OCI-M1 (cell line): ENCODE results near the gene ZFP64.
A peak's percentile ranks its signal among the peaks of the same experiment; 100 is the strongest.
"Not testable (repeated sequence)": the region's sequence is repeated elsewhere in the genome, so short reads cannot be mapped to it uniquely, and the experiment has no call there.

Experiments used
- DNase-seq: peaks from one replicate; lab custom pipeline; 2025; lab: John Stamatoyannopoulos, UW

ZFP64 gene

DNA sequence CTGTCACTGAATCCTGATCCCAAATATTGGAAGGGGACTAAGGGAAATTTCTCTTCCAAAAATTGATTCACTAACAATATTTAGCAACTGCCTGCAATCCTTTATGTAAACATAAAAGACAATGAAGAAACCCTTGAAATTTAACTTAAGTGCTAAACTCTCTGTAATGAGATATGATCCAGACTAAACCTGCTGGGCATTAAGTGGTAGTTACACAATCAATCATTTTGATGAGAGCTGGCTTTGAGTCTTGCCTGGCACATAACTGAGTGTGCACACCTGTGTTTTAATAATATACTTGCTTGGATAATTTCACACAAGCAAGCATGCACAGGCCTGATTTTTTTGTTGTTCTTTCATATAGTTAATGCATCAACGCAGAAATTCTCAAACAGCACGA is 9.8 kb upstream of the ZFP64 start:
- DNase-seq = no peak

DNA sequence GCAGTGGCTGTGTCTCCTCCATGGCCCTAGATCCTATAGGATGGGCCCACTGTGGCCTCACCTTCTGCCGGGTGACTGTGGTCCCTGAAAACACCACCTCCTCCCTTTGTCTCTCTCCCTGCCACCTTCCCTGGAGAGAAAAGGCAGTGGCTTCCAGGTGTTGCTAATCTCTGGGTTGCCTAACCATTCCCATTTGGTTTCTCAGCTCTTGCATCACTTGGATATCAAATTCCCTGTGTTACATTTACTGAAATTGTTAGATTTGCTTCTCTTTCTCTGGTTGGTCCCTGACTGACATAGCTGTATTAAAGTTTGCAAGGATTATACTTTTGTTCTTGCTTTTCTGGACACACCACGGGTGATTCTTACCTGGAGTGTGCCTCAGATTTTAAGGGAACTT is 9.3 kb upstream of the ZFP64 start:
- DNase-seq = no peak

DNA sequence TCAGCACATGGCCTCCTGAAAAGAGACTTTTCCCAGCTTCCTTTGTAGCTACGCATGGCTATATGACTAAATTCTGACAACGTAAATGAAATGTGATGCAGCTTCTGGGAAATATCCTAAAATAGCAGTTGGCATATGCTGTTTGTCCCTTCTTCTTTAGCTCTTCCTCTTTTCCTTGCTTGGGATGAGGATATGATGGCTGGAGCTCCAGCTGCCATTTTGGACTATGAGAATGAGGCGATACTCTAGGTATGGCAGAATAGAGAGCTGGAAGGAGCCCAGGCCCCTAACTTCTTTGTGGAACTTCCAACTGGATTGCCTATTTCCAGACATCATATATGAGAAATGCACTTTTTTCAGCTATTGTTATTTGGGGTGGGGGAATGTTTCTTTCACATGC is 5.3 kb upstream of the ZFP64 start:
- no peak for DNase-seq

DNA sequence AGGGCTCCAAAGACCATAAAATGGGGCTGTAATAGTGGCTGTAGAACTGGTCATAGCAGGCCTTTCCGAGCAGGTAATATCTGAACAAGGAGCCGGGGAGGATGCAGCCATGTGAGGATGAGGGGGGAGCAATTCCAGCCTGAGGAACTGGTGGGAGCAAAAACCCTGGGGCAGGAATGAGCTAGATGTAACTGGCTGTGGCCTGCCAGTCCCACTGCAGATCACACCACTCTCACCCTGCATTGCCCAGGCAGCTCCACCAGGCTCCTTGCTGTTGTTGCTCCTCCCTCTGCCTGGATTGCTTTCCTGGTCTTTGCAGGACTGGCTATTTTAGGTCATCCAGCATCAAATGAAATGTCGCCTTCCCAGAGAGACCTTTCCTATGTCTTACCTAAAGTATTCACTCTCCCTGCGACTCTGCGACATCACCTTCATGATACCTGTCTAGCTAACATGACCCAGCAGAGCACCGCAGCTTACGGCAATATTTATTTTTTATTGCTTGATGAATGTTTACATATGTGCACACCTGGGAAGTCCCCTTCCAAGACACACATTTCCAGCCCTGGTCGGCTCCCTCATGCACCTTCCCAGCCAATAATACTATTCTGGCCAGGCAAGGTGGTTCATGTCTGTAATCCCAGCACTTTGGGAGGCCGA is 2.4 kb upstream of the ZFP64 start:
- no peak for DNase-seq

DNA sequence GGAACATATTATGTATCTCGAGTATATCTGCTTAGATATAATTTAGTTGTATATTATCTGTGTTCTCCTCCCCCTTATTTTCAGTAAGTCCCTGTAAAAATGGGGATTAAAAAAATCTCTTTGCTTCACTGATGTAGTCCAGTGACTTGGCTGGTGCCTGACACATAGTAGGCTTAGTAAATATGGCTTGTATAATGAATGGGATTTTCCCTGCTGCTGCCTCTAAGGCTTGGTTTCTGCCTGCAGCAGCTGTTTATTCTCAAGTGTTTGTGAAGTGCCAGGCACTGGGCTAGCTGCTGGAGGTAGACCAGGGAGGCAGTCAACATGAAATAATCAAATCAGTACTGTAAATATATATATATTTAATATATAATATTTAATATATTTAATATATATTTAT is 1.6 kb upstream of the ZFP64 start:
- no peak for DNase-seq

DNA sequence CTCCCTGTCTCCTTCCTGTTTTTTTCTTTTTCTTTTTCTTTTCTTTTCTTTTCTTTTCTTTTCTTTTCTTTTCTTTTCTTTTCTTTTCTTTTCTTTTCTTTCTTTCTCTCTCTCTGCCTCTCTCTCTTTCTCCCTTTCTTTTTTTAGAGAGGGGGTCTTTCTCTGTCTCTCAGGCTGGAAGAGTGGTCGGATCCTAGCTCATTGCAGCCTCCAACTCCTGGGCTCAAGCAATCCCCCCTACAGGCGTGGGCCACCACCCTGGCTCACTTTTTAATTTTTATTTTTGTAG is 1.1 kb upstream of the ZFP64 start:
- not testable (repeated sequence) for DNase-seq

DNA sequence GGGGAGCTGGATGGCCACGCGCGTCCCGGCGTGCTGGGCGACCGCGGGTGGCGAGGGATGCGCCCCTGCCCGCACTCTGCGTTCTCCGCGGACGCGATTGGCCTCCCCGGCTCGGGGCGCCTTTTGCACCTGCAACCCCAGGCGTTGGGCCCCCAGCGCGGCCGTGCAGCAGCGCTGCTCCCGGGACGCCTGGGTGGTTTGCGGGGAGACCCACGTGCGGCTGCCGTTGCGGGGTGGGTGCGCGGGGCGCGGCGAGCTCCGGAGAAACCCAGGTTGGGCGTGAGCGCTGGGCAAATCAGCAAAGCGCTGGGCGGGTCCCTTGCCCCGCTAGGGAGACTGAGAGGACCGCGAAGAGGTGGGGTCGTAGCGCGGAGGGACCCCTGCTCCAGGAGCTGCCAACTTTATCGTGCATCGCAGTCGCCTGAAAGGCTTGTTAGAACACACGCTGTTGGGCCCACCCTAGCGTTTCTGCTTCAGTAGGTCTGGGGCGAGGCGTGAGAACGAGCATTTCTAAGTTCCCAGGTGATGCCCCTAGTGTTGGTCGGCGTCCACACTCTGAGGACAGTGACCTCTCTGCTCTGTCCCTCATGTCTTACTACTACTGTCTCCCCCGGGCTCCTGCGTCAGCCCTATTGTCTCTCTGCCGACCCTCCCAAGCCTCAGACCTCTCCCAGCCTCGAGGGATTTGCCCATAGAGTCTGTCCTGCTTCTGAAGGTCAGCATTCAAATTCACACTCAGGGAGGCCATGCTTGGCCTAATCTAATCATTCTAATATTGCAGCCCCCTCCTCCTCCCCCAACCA is 538 bp upstream of the ZFP64 start:
- DNase-seq = peak; percentile 79

DNA sequence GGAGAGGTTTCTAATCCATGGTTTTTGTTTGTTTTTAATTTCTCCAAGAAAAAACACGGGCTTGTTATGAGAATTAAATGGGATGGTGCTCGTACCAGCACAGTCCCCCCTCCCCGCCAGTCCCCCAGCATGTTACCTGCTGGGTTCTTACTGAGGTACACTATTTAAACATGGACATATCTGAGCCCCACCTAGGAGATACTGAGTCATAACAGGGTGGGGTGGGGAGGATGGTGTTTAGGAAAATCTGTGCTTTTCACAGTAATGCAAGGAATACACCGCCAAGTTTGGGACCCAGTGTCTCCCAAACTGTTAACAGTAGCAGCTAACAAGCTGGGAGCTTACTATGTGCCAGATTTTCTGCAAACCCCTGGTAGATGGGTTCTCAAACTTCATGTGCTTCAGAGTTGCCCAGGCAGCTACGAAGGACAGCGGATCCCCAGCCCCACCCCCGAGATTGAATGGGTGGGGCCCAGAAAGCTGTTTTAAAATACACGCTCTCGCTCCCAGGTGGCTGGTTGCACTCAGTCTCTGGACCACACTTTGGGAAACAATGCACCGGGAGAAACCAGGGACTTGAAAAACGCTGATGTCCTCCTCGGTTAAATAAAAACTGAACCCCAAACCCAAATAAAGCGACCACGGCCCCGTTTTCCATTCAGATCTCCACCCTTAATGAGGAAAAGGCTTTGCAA is 995 bp downstream of the ZFP64 start:
- peak; percentile 37 for DNase-seq

DNA sequence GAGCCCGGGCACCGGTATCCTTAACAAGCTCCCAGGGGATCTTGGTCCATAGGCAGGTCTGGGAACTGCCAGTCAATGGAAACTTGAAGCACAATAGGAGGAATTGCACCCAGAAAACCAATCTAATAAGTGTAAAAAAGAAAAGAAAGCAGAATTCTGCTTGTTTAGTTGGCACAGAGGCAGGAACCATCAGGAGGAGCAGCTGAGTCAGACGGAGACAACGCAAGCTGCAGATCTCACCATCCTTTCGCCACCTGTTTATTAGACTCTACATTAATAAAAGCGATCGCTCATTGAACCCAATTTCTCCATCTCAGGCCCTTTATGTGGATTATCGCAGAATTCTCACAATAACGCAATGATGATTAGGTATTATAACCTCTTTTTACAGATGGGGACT is 9.8 kb downstream of the ZFP64 start:
- no peak for DNase-seq

DNA sequence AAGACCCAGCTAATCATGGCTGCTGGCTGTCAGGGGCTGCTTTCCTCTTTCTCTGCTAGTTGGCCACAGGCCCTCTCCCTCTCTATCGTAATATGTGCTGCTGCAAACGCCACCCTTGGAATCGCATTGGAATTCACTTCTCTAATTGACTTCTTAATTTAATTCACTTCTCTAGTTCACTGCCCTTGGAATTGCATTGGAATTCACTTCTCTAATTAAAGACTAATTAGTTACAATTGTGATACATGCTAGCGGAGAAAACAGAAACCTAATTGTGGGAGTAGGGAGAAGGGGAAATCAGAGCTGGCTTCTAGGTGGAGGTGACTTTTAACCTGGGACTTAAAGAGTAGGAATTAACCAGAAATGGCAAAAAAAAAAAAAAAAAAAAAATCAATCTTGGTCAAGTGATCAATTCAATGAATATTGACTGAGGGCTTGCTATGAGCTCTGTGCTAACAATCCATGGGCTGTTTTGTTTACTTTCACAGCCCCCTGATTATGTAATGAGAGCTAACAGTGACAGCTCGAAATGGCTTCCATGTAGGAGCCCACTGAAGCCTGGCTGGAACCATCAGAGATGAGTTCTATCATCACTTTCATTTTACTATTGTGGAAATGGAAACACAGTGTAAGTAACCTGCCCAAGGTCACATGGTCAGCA is 11.3 kb downstream of the ZFP64 start:
- DNase-seq = no peak

DNA sequence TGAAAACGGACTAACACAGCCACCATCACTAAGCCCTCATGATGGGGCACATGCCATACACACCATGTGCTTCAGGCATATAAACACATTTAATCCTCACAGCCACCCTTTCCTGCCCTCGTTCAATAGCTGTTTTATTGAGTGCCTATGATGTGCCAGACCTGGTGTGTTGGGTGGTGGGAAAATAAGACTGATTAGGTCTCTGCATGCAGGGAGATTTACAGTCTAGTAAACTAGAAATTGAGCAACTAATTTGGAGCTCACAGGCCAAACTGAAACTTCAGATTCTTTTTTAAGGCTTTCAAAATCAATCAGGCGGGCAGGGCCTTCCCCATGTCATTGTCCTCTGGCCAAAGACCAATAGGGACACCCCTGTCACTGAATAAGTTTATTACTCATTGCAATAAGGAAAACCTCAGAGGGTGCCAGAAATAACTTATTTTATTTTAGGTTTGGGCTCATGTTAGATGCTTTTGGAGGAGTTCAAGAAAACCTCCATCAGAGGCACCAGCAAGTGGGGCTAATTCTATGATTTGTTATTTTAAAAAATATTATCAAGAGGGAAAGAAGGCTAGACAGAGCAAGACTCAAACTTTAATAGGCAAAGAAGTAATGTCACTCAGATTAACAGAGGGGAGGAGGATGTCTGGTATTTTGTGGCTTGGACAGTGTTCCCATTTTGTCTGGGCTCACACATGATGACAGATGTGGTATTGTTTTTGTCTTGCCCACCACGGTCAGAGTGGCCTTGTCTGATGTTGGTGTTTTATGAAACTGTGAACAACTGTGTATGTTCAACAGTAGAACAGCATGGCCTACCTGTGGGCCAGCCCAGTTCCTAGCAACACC is 12.0 kb downstream of the ZFP64 start:
- no peak for DNase-seq

DNA sequence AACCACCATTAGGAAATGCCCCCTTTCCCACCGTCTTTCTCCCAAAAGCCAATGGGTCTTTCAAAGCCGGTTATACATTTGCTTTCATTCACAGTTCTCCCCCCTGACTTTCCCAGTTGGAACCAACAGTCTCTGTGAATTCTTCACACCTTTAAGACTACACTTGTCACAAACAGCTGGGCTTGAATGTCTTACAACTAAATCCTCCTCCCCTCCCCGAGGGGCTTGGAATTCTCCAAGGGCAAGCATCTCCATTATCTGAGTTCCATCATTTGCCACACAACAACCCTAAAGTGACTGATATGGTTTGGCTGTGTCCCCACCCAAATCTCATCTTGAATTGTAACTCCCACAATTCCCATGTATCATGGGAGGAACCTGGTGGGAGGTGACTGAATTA is 12.9 kb downstream of the ZFP64 start:
- no peak for DNase-seq

DNA sequence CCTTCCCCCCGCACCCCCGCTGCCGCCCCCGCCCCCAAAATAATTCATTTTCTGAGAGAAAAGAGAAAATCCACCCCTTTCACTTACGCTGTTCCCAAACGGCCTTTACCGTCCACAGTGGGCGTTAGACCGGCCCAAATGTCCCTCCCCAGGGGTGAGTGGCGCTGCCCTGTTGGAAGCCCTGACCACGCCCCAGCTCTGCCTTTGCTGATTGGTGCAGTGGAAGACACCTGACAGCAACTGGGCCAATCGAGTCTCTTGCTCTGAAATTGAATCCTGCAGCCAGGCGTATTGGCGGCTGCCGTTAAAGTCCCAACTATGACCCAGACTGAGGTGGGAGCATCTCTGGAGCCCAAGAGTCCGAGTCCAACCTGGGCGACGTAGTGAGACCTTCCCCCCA is 15.7 kb downstream of the ZFP64 start:
- DNase-seq = no peak

DNA sequence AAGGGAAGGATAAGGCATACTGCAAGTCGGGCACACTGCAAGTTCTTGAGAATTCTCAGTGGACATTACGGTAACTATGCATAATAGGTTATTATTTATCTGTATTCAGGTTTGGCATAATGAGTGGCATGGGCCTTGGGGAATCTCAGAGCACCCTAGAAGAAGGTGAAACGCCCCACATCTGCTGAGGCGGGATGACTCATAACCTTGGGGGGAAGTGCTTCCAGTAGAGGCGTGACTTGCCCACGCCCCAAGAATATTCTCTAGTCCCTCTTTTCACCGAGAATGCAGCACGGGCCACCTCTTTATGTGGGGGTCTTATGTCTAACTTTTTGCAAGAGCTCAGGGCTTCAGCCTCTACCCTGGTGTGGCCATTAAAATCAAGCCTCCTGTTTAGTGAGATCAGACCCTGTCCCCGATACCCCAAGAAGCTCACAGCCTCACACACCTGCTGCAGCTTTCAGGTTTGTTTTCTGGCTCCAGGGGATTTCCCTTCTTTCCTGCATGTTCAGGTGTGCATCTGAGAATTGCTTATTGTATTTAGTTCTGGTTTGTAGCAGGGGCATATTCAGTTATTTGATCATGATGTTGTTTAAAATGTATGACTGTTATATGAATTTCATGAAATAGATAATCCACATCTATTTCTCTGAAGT is 19.1 kb downstream of the ZFP64 start:
- DNase-seq = no peak

DNA sequence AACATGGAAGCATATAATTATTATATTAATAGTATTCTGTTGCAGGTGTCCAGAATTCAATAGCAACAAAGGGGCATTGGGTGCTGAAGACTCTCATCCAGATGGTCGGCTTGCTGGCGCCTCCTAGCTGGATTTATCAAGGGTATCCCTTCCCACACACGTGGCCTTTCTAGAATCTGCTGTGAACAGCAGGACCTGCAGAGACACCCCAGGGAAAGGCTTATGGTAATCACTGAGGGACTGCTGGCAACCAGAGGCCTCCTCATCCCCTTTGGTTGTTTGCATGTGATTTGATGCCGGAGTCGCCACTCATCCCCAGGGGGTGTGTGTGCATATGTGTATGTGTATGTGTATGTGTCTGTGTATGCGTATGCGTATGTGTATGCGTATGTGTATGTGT is 20.6 kb downstream of the ZFP64 start:
- no peak for DNase-seq

DNA sequence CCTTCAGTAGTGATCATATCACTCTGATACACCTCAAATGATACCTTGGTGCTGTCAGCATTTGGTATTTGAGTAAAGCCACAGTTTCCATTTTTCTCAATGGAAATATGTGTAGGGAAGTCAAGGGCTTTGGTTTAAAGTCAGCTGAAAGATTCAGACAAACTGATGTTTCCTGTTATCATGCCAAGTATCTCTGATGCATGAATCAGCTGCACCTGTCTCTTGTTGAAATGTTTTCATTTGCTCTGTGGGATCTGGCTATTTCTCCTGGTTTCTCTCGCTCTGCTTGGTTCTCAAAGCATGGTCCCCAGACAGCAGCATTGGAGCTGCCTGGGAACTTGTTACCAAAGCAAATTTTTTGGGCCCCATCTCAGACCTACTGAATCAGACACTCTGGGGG is 23.5 kb downstream of the ZFP64 start:
- no peak for DNase-seq

DNA sequence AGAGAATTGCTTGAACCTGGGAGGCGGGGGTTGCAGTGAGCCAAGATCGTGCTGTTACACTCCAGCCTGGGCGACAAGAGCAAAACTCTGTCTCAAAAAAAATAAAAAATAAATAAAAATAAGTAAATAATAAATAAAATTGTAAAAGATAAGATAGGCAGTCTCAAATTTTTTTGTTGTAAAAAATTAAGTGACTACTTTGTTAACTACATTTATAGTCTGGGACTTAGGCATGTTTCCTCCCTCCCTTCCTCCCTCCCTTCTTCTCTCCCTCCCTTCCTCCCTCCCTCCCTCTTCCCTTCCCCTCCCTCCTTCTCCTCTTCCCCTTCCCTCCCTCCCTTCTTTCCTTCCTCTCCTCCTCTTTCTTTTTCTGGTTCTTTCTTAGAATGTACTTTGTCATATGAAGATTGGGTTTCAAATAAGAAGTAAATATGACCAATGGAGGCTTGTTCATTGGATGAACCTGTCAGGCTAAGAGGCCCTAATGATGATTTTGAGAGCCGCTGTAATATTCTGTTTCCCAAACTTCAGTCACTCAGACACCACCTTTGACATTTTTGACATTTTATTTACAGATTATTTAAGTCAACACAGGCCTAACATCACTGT is 24.2 kb downstream of the ZFP64 start:
- DNase-seq = no peak

DNA sequence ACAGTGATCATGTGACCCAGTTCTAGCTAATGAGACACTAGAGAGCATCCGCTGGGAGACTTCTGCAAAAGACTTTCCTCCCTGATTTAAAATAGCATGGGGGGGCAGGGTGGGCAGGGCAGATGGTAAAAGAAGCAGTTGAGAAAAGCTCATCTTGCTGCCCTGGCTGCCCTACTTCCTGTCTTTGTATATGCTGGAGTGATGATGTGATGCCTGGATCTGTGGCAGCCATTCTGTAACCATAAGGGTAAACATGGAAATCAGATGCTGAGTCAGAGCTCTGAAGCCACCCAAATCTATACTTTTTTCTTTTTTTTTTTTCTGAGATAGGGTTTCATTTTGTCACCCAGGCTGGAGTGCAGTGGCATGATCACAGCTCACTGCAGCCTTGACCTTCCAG is 25.4 kb downstream of the ZFP64 start:
- DNase-seq = no peak

DNA sequence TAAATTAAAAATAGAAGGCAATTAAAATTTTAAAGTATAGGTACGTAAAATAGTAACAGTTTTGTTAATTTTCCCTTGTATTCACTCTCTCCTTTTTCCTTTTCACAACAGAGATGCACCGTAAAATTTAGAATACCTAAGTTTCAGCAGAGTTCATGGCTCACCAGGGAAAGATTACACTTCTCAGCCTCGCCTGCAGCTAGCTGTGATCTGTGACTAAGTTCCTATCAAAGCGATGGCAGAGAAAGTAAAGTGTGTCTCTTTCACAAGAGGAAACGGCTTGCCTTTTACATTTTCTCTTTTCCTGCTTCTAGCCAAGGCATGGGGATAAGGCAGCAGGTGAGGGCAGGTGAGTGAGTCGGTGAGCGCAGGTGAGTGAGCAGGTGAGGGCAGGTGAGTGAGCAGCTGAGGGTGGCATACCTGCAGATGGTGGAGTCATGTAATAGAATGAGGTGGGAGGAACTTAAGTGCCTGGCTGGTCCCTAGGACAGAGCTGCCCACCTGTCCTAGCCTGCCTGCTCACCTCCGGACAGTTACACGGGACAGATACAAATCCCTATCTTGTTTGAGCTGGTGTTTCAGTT is 30.9 kb downstream of the ZFP64 start:
- no peak for DNase-seq

DNA sequence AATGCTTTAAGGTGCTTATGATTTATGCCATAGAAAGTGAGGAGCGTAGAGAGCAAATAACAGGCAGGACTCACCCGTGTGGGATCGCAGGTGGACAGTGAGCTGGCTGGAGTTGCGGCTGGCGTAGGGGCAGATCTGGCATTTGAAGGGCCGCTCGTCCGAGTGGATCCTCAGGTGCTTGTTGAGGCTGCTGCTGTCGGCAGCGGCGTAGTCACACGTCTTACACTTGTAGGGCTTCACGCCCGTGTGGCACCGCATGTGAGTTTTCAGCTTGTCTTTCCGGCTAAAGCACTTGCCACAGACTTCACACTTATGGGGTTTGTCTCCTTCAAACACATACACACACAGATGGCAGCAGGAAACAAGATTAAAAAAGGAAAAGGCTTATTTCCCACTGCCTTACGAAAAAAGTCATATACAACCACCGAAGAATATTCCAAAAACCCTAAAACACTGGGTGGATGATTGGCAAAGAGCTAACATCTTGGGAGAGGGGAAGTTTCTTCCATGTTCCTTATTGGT is 31.5 kb downstream of the ZFP64 start:
- DNase-seq = no peak
